HG03095 (cell line): ENCODE data around the gene GOLGA1.
"Not testable (repeated sequence)": the region's sequence is repeated elsewhere in the genome, so short reads cannot be mapped to it uniquely, and the experiment has no call there.

Source experiments
- ATAC-seq: cut with Tn5 transposase; IDR thresholded peaks from one replicate; pipeline ENCODE4 v1.9.1; 2021; ENCODE audit warnings: moderate library complexity; ENCODE audit not compliant: unreplicated experiment

The GOLGA1 gene

GRCh38 chr9:124839612-124840299, 101.1 kb downstream of the GOLGA1 start:
- no peak for ATAC-seq

GRCh38 chr9:124838567-124839275, 102.2 kb downstream of the GOLGA1 start:
- not testable (repeated sequence) for ATAC-seq

GRCh38 chr9:124838132-124838531, 102.8 kb downstream of the GOLGA1 start:
- ATAC-seq, result not testable (repeated sequence)

- ATAC-seq, result no peak
Observed at GRCh38 chr9:124835026-124835557, 105.8 kb downstream of the GOLGA1 start.

- ATAC-seq, result no peak
Observed at GRCh38 chr9:124834591-124834990, 106.3 kb downstream of the GOLGA1 start.

GRCh38 chr9:124831642-124832364, 109.1 kb downstream of the GOLGA1 start:
- ATAC-seq, result no peak

GRCh38 chr9:124830593-124830992, 110.3 kb downstream of the GOLGA1 start:
- no peak for ATAC-seq

- ATAC-seq, result no peak
Observed at GRCh38 chr9:124829334-124829669, 111.6 kb downstream of the GOLGA1 start.

- no peak for ATAC-seq
Observed at GRCh38 chr9:124828489-124829333, 112.2 kb downstream of the GOLGA1 start.
